Fibroblast of villous mesenchyme (primary cell): ENCODE measurements around the gene ITGAL. TPM values are rescaled to one million over a fixed set of nuclear protein-coding genes. Genes with fewer than 3 reads are reported as not detected.
"Not testable (repeated sequence)": the region's sequence is repeated elsewhere in the genome, so short reads cannot be mapped to it uniquely, and the experiment has no call there.

ENCODE experiments used
- DNase-seq: peaks from one replicate; pipeline ENCODE4 v3.0.0-alpha.2; 2010; ENCODE audit warnings: low read depth
- H3K4me3 ChIP-seq: 2 replicates; pipeline ENCODE4 v1.5.1; 2011; ENCODE audit warnings: low read depth, mild to moderate bottlenecking, low read length
- CTCF ChIP-seq: IDR thresholded peaks from 2 replicates; pipeline ENCODE4 v1.5.1; 2012; ENCODE audit warnings: low read depth, mild to moderate bottlenecking, low read length; ENCODE audit not compliant: insufficient read depth
- total RNA-seq: library from RNA; depleted of rRNA; stranded (reverse); fragments of >200 nt; gene quantifications from 2 replicates; pipeline ENCODE4 v1.2.3, GENCODE V29; 2012

The ITGAL gene
- total RNA-seq, 1 donor = not detected

GRCh38 chr16:30457743-30458560 is 14.6 kb upstream of the ITGAL start:
- no peak for DNase-seq
- TF ChIP-seq CTCF = no peak
- H3K4me3 ChIP-seq = no peak overlapping the region

- no peak for TF ChIP-seq CTCF
- no peak overlapping the region for H3K4me3 ChIP-seq
- DNase-seq = no peak
Observed at GRCh38 chr16:30458561-30459394, 13.8 kb upstream of the ITGAL start.

GRCh38 chr16:30459456-30459855 is 13.1 kb upstream of the ITGAL start:
- H3K4me3 ChIP-seq = no peak overlapping the region
- TF ChIP-seq CTCF = no peak
- no peak for DNase-seq

GRCh38 chr16:30461426-30461825 is 11.1 kb upstream of the ITGAL start:
- not testable (repeated sequence) for DNase-seq, H3K4me3 ChIP-seq

- no peak overlapping the region for H3K4me3 ChIP-seq
- DNase-seq = no peak
- no peak for TF ChIP-seq CTCF
Observed at GRCh38 chr16:30464078-30464477, 8.5 kb upstream of the ITGAL start.

GRCh38 chr16:30470170-30470512 is 2.4 kb upstream of the ITGAL start:
- no peak for DNase-seq
- TF ChIP-seq CTCF = no peak
- H3K4me3 ChIP-seq = no peak overlapping the region

- no peak overlapping the region for H3K4me3 ChIP-seq
- no peak for TF ChIP-seq CTCF
- DNase-seq = no peak
Observed at GRCh38 chr16:30470632-30470995, 1.9 kb upstream of the ITGAL start.
